ENCODE results near the gene TRIM59.

The TRIM59 gene

DNA sequence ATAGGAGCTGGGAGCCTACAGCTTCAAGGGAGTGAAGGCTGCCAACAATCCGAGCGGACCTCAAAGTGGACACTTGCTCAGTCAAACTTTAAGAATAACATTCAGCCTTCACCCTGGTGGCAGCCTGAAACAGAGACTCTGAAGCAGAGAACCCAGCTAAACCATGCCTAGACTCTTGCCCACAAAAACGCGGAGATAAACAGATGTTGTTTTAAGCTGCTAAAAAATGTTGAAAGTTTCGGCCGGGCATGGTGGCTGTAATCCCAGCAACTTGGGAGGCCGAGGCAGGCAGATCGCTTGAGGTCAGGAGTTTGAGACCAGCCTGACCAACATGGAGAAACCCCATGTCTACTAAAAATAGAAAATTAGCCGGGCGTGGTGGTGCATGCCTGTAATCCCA lies 29.8 kb upstream of the TRIM59 start:
- Histone ChIP-seq H3K27me3 (ENCODE audit: low read depth, low read length) (no peaks in the 10 kb centered on the region), H4K20me1 (ENCODE audit: insufficient read depth, low read length) (no peaks in the 10 kb centered on the region), H3K4me3 (ENCODE audit: low read length) (no peak overlapping the region), H3K79me2 (ENCODE audit: low read length) (no peaks in the 10 kb centered on the region), H3K36me3 (replicated peaks; ENCODE audit: low read depth, low read length) (no peaks in the 10 kb centered on the region), H3K27ac (ENCODE audit: low read length) (no peak overlapping the region), H3K4me1 (ENCODE audit: low read length) (no peaks in the 10 kb centered on the region), H2AFZ (ENCODE audit: low read depth, low read length) (no peak overlapping the region), H3K9ac (ENCODE audit: low read length) (no peak overlapping the region), H3K4me2 (ENCODE audit: low read length) (no peak overlapping the region), H3K9me3 (ENCODE audit: insufficient read depth, low read length) (no peaks in the 10 kb centered on the region)
- TF ChIP-seq, protein P1, sequence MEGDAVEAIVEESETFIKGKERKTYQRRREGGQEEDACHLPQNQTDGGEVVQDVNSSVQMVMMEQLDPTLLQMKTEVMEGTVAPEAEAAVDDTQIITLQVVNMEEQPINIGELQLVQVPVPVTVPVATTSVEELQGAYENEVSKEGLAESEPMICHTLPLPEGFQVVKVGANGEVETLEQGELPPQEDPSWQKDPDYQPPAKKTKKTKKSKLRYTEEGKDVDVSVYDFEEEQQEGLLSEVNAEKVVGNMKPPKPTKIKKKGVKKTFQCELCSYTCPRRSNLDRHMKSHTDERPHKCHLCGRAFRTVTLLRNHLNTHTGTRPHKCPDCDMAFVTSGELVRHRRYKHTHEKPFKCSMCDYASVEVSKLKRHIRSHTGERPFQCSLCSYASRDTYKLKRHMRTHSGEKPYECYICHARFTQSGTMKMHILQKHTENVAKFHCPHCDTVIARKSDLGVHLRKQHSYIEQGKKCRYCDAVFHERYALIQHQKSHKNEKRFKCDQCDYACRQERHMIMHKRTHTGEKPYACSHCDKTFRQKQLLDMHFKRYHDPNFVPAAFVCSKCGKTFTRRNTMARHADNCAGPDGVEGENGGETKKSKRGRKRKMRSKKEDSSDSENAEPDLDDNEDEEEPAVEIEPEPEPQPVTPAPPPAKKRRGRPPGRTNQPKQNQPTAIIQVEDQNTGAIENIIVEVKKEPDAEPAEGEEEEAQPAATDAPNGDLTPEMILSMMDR (IDR thresholded peaks at IDR 0.05; ENCODE audit: low read depth, low read length): no peak
- no peak for TF ChIP-seq EZH2phosphoT487 (IDR thresholded peaks at IDR 0.05; ENCODE audit: low read depth)

DNA sequence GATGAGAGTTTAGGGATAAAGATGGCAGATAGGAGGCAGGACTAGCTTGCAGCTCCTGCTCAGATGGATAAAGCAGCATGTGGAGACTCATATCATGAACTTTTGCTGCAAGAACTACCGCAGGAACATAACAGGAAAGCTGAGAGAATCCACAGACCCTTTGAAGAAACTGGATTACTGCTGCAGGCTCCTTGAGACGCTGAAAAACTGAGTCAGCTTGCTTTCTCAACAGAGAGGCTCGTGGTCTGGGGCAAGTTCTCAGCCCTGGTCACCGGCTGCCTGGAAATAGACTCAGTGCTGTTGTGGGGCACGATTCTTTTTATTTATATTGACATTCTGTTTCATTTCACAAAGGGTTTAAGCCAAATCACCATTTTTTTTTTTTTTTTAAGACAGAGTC lies 28.8 kb upstream of the TRIM59 start:
- Histone ChIP-seq H3K4me2 (ENCODE audit: low read length) (no peak overlapping the region), H3K27ac (ENCODE audit: low read length) (no peak overlapping the region), H3K27me3 (ENCODE audit: low read depth, low read length) (no peaks in the 10 kb centered on the region), H3K4me3 (ENCODE audit: low read length) (no peak overlapping the region), H4K20me1 (ENCODE audit: insufficient read depth, low read length) (no peaks in the 10 kb centered on the region), H3K36me3 (replicated peaks; ENCODE audit: low read depth, low read length) (no peaks in the 10 kb centered on the region), H3K9me3 (ENCODE audit: insufficient read depth, low read length) (no peaks in the 10 kb centered on the region), H3K79me2 (ENCODE audit: low read length) (no peaks in the 10 kb centered on the region), H3K9ac (ENCODE audit: low read length) (no peak overlapping the region), H3K4me1 (ENCODE audit: low read length) (no peaks in the 10 kb centered on the region), H2AFZ (ENCODE audit: low read depth, low read length) (no peak overlapping the region)
- TF ChIP-seq, protein P1 (IDR thresholded peaks at IDR 0.05; ENCODE audit: low read depth, low read length): no peak
- no peak for TF ChIP-seq EZH2phosphoT487 (IDR thresholded peaks at IDR 0.05; ENCODE audit: low read depth)

DNA sequence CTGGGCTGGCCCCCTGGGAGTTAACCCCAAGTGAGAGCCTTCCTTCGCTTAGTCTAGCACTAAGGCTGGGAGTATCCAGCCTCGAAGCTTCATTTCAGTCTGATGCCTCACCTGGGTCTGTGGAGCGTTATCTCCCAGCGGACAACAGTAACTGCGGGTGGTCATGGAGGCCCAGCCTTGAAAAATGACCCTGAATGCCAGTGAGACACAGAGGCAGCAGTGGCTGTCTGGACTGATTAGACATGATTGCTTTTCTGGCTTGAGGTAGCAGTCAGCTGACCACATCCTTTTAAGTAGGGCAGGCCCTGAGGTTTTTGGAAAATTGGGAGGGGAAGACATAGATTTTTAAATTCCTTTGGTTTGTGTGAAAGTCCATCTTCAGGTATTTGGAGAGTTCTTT lies 28.2 kb upstream of the TRIM59 start:
- Histone ChIP-seq H2AFZ (ENCODE audit: low read depth, low read length) (no peak overlapping the region), H3K9ac (ENCODE audit: low read length) (no peak overlapping the region), H3K27me3 (ENCODE audit: low read depth, low read length) (no peaks in the 10 kb centered on the region), H3K79me2 (ENCODE audit: low read length) (no peaks in the 10 kb centered on the region), H3K4me1 (ENCODE audit: low read length) (no peaks in the 10 kb centered on the region), H3K9me3 (ENCODE audit: insufficient read depth, low read length) (no peaks in the 10 kb centered on the region), H4K20me1 (ENCODE audit: insufficient read depth, low read length) (no peaks in the 10 kb centered on the region), H3K36me3 (replicated peaks; ENCODE audit: low read depth, low read length) (no peaks in the 10 kb centered on the region), H3K4me2 (ENCODE audit: low read length) (no peak overlapping the region), H3K27ac (ENCODE audit: low read length) (no peak overlapping the region), H3K4me3 (ENCODE audit: low read length) (no peak overlapping the region)
- TF ChIP-seq, protein P1 (IDR thresholded peaks at IDR 0.05; ENCODE audit: low read depth, low read length): no peak
- TF ChIP-seq EZH2phosphoT487 (IDR thresholded peaks at IDR 0.05; ENCODE audit: low read depth): no peak

DNA sequence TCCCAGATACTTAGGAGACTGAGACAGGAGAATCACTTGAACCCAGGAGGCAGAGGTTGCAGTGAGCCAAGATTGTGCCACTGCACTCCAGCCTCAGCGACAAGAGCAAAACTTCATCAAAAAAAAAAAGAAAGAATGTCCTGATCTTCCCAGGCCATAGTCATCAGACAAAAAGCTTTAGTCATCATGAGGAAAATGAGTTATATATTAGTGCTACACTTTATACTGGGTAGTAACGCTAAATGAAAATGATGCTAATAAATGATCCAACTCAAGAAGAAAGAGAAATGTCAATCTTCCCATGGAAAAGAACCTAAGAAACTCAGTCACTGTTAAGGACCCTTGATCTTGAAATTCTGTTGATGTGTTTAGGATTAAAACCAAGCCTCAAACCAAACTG lies 26.3 kb upstream of the TRIM59 start:
- H3K79me2 ChIP-seq (ENCODE audit: low read length): no peaks in the 10 kb centered on the region
- no peaks in the 10 kb centered on the region for H4K20me1 ChIP-seq (ENCODE audit: insufficient read depth, low read length)
- H3K27me3 ChIP-seq (ENCODE audit: low read depth, low read length): no peaks in the 10 kb centered on the region
- no peak for TF ChIP-seq EZH2phosphoT487 (IDR thresholded peaks at IDR 0.05; ENCODE audit: low read depth)
- TF ChIP-seq, protein P1 (IDR thresholded peaks at IDR 0.05; ENCODE audit: low read depth, low read length): no peak
- H3K27ac ChIP-seq (ENCODE audit: low read length): no peak overlapping the region
- no peak overlapping the region for H3K4me3 ChIP-seq (ENCODE audit: low read length)
- no peaks in the 10 kb centered on the region for H3K36me3 ChIP-seq (replicated peaks; ENCODE audit: low read depth, low read length)
- no peaks in the 10 kb centered on the region for H3K4me1 ChIP-seq (ENCODE audit: low read length)
- H3K9me3 ChIP-seq (ENCODE audit: insufficient read depth, low read length): 0 out of 2 replicates have a peak, but pooled peaks cover 6% of the 10 kb centered on the region
- no peak overlapping the region for H3K4me2 ChIP-seq (ENCODE audit: low read length)
- H2AFZ ChIP-seq (ENCODE audit: low read depth, low read length): no peak overlapping the region
- H3K9ac ChIP-seq (ENCODE audit: low read length): no peak overlapping the region

Data from OCI-LY3 (cell line).